A549 (cell line): Measurements from ENCODE around the gene DNMT1.

Source experiments
- CTCF ChIP-seq: fragments of >200 bp; sonication (Bioruptor Twin); formaldehyde crosslinking; IDR thresholded peaks from 3 replicates; pipeline ENCODE4 v1.5.1; 2016
- KDM1A ChIP-seq: fragments of 200-600 bp; sonication (generic); IDR thresholded peaks from 2 replicates; pipeline ENCODE4 v1.6.1; 2016; ENCODE audit warnings: low read depth, mild to moderate bottlenecking
- NFE2L2 ChIP-seq: fragments of 150-350 bp; conservative IDR thresholded peaks from 2 replicates; pipeline ENCODE4 v1.6.1; 2014; ENCODE audit warnings: low read length
- PBX3 ChIP-seq: IDR thresholded peaks from 2 replicates; pipeline ENCODE4 v1.6.1; 2012
- PHF8 ChIP-seq: fragments of 200-600 bp; sonication (generic); IDR thresholded peaks from 2 replicates; pipeline ENCODE4 v1.6.1; 2016; ENCODE audit warnings: low read depth, mild to moderate bottlenecking, antibody characterized with exemption, moderate library complexity, borderline replicate concordance
- POLR2AphosphoS2 ChIP-seq: conservative IDR thresholded peaks from 2 replicates; pipeline ENCODE4 v1.6.1; 2012; ENCODE audit warnings: low read length, improper control_type of control experiment, inconsistent platforms
- REST ChIP-seq: fragments of 200-600 bp; sonication (generic); IDR thresholded peaks from 2 replicates; pipeline ENCODE4 v1.6.1; 2016; ENCODE audit warnings: antibody characterized with exemption, mild to moderate bottlenecking, moderate library complexity

- TF ChIP-seq CTCF, result no peak
- TF ChIP-seq NFE2L2, result no peak
- no peak for TF ChIP-seq POLR2AphosphoS2
- TF ChIP-seq KDM1A, result no peak
- TF ChIP-seq PHF8, result no peak
- no peak for TF ChIP-seq PBX3
- no peak for TF ChIP-seq REST
Observed at GRCh38 chr19:10116866-10117616, 77.7 kb downstream of the DNMT1 start.
